ENCODE results near the gene ANO8.

The ANO8 gene

GRCh38 chr19:17346109-17346671 is 11.5 kb upstream of the ANO8 start:
- Histone ChIP-seq H3K4me1 (ENCODE audit: control insufficient read depth, insufficient read depth, low read length) (no peaks in the 10 kb centered on the region), H3K27ac (ENCODE audit: insufficient read depth, low read depth, low read length, poor library complexity, severe bottlenecking) (no peak overlapping the region), H3K4me3 (ENCODE audit: insufficient read depth, low read depth, low read length) (no peak overlapping the region)

GRCh38 chr19:17341845-17342244 is 7.2 kb upstream of the ANO8 start:
- H3K9me3 ChIP-seq (ENCODE audit: control insufficient read depth, low read length) = no peaks in the 10 kb centered on the region
- no peaks in the 10 kb centered on the region for H3K27me3 ChIP-seq (ENCODE audit: control insufficient read depth, insufficient read depth, low read length, poor library complexity, severe bottlenecking)
- H3K27ac ChIP-seq (ENCODE audit: insufficient read depth, low read depth, low read length, poor library complexity, severe bottlenecking) = no peak overlapping the region
- peaks cover 4% of the 10 kb centered on the region for H3K4me1 ChIP-seq (ENCODE audit: control insufficient read depth, insufficient read depth, low read length)
- H3K4me3 ChIP-seq (ENCODE audit: insufficient read depth, low read depth, low read length) = no peak overlapping the region
- 93 to 95% methylated on average over 6 of the region's 7 CpGs for WGBS, 2 experiments
- H3K36me3 ChIP-seq (ENCODE audit: control insufficient read depth, insufficient read depth, low read length) = no peaks in the 10 kb centered on the region

More at GRCh38 chr19:17346109-17346671, 11.5 kb upstream of the ANO8 start:
- Histone ChIP-seq H3K36me3 (ENCODE audit: control insufficient read depth, insufficient read depth, low read length) (no peaks in the 10 kb centered on the region), H3K27me3 (ENCODE audit: control insufficient read depth, insufficient read depth, low read length, poor library complexity, severe bottlenecking) (no peaks in the 10 kb centered on the region), H3K9me3 (ENCODE audit: control insufficient read depth, low read length) (no peaks in the 10 kb centered on the region)
- WGBS, 2 experiments = 22 to 23% methylated on average over 24 of the region's 24 CpGs

GRCh38 chr19:17341386-17341785 is 6.7 kb upstream of the ANO8 start:
- no peaks in the 10 kb centered on the region for H3K27me3 ChIP-seq (ENCODE audit: control insufficient read depth, insufficient read depth, low read length, poor library complexity, severe bottlenecking)
- no peak overlapping the region for H3K27ac ChIP-seq (ENCODE audit: insufficient read depth, low read depth, low read length, poor library complexity, severe bottlenecking)
- 94% methylated on average over 15 of the region's 15 CpGs for WGBS, 2 experiments
- no peak overlapping the region for H3K4me3 ChIP-seq (ENCODE audit: insufficient read depth, low read depth, low read length)
- H3K9me3 ChIP-seq (ENCODE audit: control insufficient read depth, low read length) = no peaks in the 10 kb centered on the region
- H3K4me1 ChIP-seq (ENCODE audit: control insufficient read depth, insufficient read depth, low read length) = peaks cover 4% of the 10 kb centered on the region
- no peaks in the 10 kb centered on the region for H3K36me3 ChIP-seq (ENCODE audit: control insufficient read depth, insufficient read depth, low read length)

- Histone ChIP-seq H3K4me3 (ENCODE audit: insufficient read depth, low read depth, low read length) (no peak overlapping the region), H3K27me3 (ENCODE audit: control insufficient read depth, insufficient read depth, low read length, poor library complexity, severe bottlenecking) (no peaks in the 10 kb centered on the region), H3K9me3 (ENCODE audit: control insufficient read depth, low read length) (no peaks in the 10 kb centered on the region), H3K27ac (ENCODE audit: insufficient read depth, low read depth, low read length, poor library complexity, severe bottlenecking) (no peak overlapping the region), H3K4me1 (ENCODE audit: control insufficient read depth, insufficient read depth, low read length) (peaks cover 4% of the 10 kb centered on the region), H3K36me3 (ENCODE audit: control insufficient read depth, insufficient read depth, low read length) (no peaks in the 10 kb centered on the region)
- 66% methylated on average over 17 of the region's 17 CpGs for WGBS, 2 experiments
Observed at GRCh38 chr19:17340871-17341357, 6.3 kb upstream of the ANO8 start.

- Histone ChIP-seq H3K27ac (ENCODE audit: insufficient read depth, low read depth, low read length, poor library complexity, severe bottlenecking) (no peak overlapping the region), H3K9me3 (ENCODE audit: control insufficient read depth, low read length) (no peaks in the 10 kb centered on the region), H3K4me1 (ENCODE audit: control insufficient read depth, insufficient read depth, low read length) (peaks cover 4% of the 10 kb centered on the region), H3K4me3 (ENCODE audit: insufficient read depth, low read depth, low read length) (no peak overlapping the region), H3K27me3 (ENCODE audit: control insufficient read depth, insufficient read depth, low read length, poor library complexity, severe bottlenecking) (no peaks in the 10 kb centered on the region), H3K36me3 (ENCODE audit: control insufficient read depth, insufficient read depth, low read length) (no peaks in the 10 kb centered on the region)
- 38 to 50% methylated on average over 21 of the region's 21 CpGs for WGBS, 2 experiments
Observed at GRCh38 chr19:17340302-17340870, 5.7 kb upstream of the ANO8 start.

GRCh38 chr19:17339088-17339741 is 4.6 kb upstream of the ANO8 start:
- Histone ChIP-seq H3K27ac (ENCODE audit: insufficient read depth, low read depth, low read length, poor library complexity, severe bottlenecking) (no peak overlapping the region), H3K9me3 (ENCODE audit: control insufficient read depth, low read length) (no peaks in the 10 kb centered on the region), H3K36me3 (ENCODE audit: control insufficient read depth, insufficient read depth, low read length) (no peaks in the 10 kb centered on the region), H3K4me1 (ENCODE audit: control insufficient read depth, insufficient read depth, low read length) (peaks cover 4% of the 10 kb centered on the region), H3K4me3 (ENCODE audit: insufficient read depth, low read depth, low read length) (no peak overlapping the region), H3K27me3 (ENCODE audit: control insufficient read depth, insufficient read depth, low read length, poor library complexity, severe bottlenecking) (no peaks in the 10 kb centered on the region)
- WGBS, 2 experiments = 92 to 93% methylated on average over 34 of the region's 34 CpGs

GRCh38 chr19:17338433-17339078 is 3.9 kb upstream of the ANO8 start:
- 94 to 95% methylated on average over 30 of the region's 30 CpGs for WGBS, 2 experiments
- no peaks in the 10 kb centered on the region for H3K9me3 ChIP-seq (ENCODE audit: control insufficient read depth, low read length)
- H3K4me3 ChIP-seq (ENCODE audit: insufficient read depth, low read depth, low read length) = peak overlapping the region; percentile 69
- H3K4me1 ChIP-seq (ENCODE audit: control insufficient read depth, insufficient read depth, low read length) = peaks cover 4% of the 10 kb centered on the region
- no peaks in the 10 kb centered on the region for H3K27me3 ChIP-seq (ENCODE audit: control insufficient read depth, insufficient read depth, low read length, poor library complexity, severe bottlenecking)
- H3K36me3 ChIP-seq (ENCODE audit: control insufficient read depth, insufficient read depth, low read length) = no peaks in the 10 kb centered on the region
- H3K27ac ChIP-seq (ENCODE audit: insufficient read depth, low read depth, low read length, poor library complexity, severe bottlenecking) = no peak overlapping the region

- Histone ChIP-seq H3K36me3 (ENCODE audit: control insufficient read depth, insufficient read depth, low read length) (peaks cover 3% of the 10 kb centered on the region), H3K4me1 (ENCODE audit: control insufficient read depth, insufficient read depth, low read length) (peaks cover 4% of the 10 kb centered on the region), H3K27me3 (ENCODE audit: control insufficient read depth, insufficient read depth, low read length, poor library complexity, severe bottlenecking) (no peaks in the 10 kb centered on the region), H3K27ac (ENCODE audit: insufficient read depth, low read depth, low read length, poor library complexity, severe bottlenecking) (no peak overlapping the region), H3K9me3 (ENCODE audit: control insufficient read depth, low read length) (no peaks in the 10 kb centered on the region), H3K4me3 (ENCODE audit: insufficient read depth, low read depth, low read length) (peak overlapping the region; percentile 69)
- WGBS, 2 experiments = 10% methylated on average over 50 of the region's 50 CpGs
Observed at GRCh38 chr19:17337675-17338432, 3.2 kb upstream of the ANO8 start.

- H3K4me3 ChIP-seq (ENCODE audit: insufficient read depth, low read depth, low read length) = peak within 1 kb of the TSS; percentile 69
- H3K4me1 ChIP-seq (ENCODE audit: control insufficient read depth, insufficient read depth, low read length) = peaks cover 4% of the 10 kb centered on the region
- peak within 1 kb of the TSS; percentile 81 for H3K27ac ChIP-seq (ENCODE audit: insufficient read depth, low read depth, low read length, poor library complexity, severe bottlenecking)
- H3K27me3 ChIP-seq (ENCODE audit: control insufficient read depth, insufficient read depth, low read length, poor library complexity, severe bottlenecking) = no peaks in the 10 kb centered on the region
- H3K9me3 ChIP-seq (ENCODE audit: control insufficient read depth, low read length) = no peaks in the 10 kb centered on the region
- peaks cover 5% of the 10 kb centered on the region for H3K36me3 ChIP-seq (ENCODE audit: control insufficient read depth, insufficient read depth, low read length)
- 0% methylated on average over 41 of the region's 41 CpGs for WGBS, 2 experiments
Observed at GRCh38 chr19:17336872-17337674, 2.4 kb upstream of the ANO8 start, which contains the start of gene GTPBP3. TSS of gene GTPBP3 (plus strand) at chr19:17337553. CDS start at chr19:17337612, 59 bp downstream.
